ENCODE results near the gene PPP1R2B.

The PPP1R2B gene

GRCh38 chr5:156883316-156883875 is 33.3 kb downstream of the PPP1R2B start:
- peak; percentile 55 for DNase-seq

GRCh38 chr5:156888520-156888919 is 38.4 kb downstream of the PPP1R2B start:
- no peak for DNase-seq

GRCh38 chr5:156892223-156892622 is 42.1 kb downstream of the PPP1R2B start:
- no peak for DNase-seq

- no peak for DNase-seq
Measured at GRCh38 chr5:156892864-156893263, 42.8 kb downstream of the PPP1R2B start.

GRCh38 chr5:156893517-156893916 is 43.4 kb downstream of the PPP1R2B start:
- DNase-seq = no peak

- no peak for DNase-seq
Measured at GRCh38 chr5:156896546-156896945, 46.5 kb downstream of the PPP1R2B start.
